Measurements from ENCODE around the gene SRSF9.
"Not testable (repeated sequence)": the region's sequence is repeated elsewhere in the genome, so short reads cannot be mapped to it uniquely, and the experiment has no call there.

The SRSF9 gene

GRCh38 chr12:120488057-120488640 is 18.6 kb upstream of the SRSF9 start:
- no peak for DNase-seq

- not testable (repeated sequence) for DNase-seq
These were observed 18.0 kb upstream of the SRSF9 start for GRCh38 chr12:120487552-120487951.

GRCh38 chr12:120485961-120486881 is 16.7 kb upstream of the SRSF9 start:
- DNase-seq: no peak

GRCh38 chr12:120483621-120484020 is 14.1 kb upstream of the SRSF9 start:
- DNase-seq: no peak

GRCh38 chr12:120481022-120481767 is 11.6 kb upstream of the SRSF9 start:
- no peak for DNase-seq

- DNase-seq: no peak
These were observed 10.7 kb upstream of the SRSF9 start for GRCh38 chr12:120480211-120480610.

GRCh38 chr12:120479458-120479857 is 9.9 kb upstream of the SRSF9 start:
- no peak for DNase-seq

GRCh38 chr12:120475643-120476042 is 6.1 kb upstream of the SRSF9 start:
- no peak for DNase-seq

GRCh38 chr12:120474616-120474960 is 5.0 kb upstream of the SRSF9 start:
- DNase-seq: peak; percentile 33

GRCh38 chr12:120473807-120474615 is 4.5 kb upstream of the SRSF9 start:
- DNase-seq: no peak

GRCh38 chr12:120472521-120472920 is 3.0 kb upstream of the SRSF9 start:
- no peak for DNase-seq

- DNase-seq: no peak
These were observed 719 bp upstream of the SRSF9 start for GRCh38 chr12:120470150-120470784.

- DNase-seq: peak; percentile 76
These were observed 613 bp downstream of the SRSF9 start for GRCh38 chr12:120468821-120469449.

GRCh38 chr12:120468325-120468820 is 1.2 kb downstream of the SRSF9 start:
- DNase-seq: no peak

- DNase-seq: no peak
These were observed 2.1 kb downstream of the SRSF9 start for GRCh38 chr12:120467439-120467838.

GRCh38 chr12:120466560-120467315 is 2.8 kb downstream of the SRSF9 start:
- DNase-seq: peak; percentile 12

GRCh38 chr12:120465756-120466155 is 3.8 kb downstream of the SRSF9 start:
- no peak for DNase-seq

- no peak for DNase-seq
These were observed 5.8 kb downstream of the SRSF9 start for GRCh38 chr12:120463712-120464111.

- no peak for DNase-seq
These were observed 7.4 kb downstream of the SRSF9 start for GRCh38 chr12:120462099-120462640.

GRCh38 chr12:120460157-120460556 is 9.4 kb downstream of the SRSF9 start:
- DNase-seq: no peak

All from right kidney (tissue), 1 donor.